ENCODE measurements around the gene DARS1.
"Not testable (repeated sequence)": the region's sequence is repeated elsewhere in the genome, so short reads cannot be mapped to it uniquely, and the experiment has no call there.

The DARS1 gene

DNA sequence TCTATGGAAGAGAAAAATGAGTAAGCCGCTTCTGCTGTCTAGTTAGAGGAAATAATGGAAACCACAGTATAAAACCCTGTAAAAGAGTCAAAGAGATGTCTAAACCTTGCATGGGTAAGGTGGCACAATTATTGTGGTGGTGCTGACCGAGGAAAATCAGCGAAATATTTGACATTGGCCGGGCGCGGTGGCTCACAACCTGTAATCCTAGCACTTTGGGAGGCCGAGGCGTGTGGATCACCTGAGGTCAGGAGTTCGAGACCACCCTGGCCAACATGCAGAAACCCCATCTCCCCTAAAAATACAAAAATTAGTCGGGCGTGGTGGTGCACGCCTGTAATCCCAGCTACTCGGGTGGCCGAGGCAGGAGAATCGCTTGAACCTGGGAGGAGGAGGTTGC lies 108.7 kb downstream of the DARS1 start:
- DNase-seq (ENCODE audit: low read depth), result not testable (repeated sequence)

DNA sequence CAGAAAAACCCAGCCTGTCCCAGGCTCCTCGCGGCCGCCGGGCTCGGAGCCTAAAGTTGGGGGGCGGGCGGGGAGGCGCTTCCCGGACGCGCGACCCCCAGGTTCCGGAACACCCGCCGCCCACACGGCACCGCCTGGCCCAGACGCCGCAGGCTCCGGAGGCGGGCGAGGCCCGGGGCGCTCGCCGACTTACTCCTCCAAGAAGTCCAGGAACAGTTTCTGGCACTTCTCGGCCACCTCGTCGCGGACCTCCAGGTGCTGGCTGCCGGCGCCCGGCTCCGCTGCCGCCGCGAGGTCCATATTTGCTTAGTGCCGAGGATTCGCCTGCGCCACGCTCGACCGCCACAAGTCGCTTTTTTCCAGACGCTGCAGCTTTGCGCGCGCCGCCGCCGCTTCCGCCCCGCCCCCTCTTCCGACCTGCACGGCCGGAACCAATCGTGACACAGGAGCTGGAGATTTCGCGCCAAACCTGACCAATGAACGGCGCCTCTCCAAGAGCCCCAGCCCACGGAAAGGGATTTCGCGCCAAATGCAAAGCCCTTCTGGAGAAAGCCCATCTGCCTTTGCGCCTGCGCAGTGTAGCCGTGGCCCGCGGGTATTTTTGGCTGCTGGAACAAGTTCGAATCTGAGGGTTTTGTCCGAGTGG lies 109.2 kb downstream of the DARS1 start, which contains the start of gene MCM6:
Gene MCM6 (minus strand): TSS at position 378 of the 646 bp plus-strand sequence. CDS start 78 bp downstream, at position 300.
- DNase-seq (ENCODE audit: low read depth), result peak; percentile 95

DNA sequence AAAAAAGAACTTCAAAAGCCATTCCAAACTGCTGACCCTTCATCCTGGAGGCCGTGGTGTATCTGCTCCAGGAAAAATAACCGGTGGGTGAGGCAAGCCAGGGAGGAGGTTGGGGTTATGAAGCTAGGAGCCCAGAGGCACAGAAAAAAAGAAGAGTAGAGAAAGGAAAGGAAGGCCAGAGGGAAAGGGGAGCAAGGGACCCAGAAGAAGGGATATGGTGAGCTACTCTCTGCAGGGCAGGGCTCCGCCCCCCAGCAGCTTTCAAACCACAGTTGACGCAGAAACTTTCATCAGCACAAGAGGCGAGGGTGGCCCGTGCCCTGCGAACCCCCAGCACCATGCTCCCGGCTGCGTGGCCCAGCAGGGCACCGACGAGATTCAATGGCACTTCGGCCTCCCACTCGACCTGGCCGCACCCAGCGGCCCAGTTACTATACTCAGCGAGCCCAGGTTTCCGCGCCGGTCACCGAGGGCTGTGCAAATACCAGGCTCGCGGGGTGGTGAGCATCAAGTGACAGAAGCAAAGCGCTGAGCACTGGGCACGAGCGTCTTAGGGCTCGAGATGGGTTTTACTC lies 109.8 kb downstream of the DARS1 start:
- peak; percentile 60 for DNase-seq (ENCODE audit: low read depth)

DNA sequence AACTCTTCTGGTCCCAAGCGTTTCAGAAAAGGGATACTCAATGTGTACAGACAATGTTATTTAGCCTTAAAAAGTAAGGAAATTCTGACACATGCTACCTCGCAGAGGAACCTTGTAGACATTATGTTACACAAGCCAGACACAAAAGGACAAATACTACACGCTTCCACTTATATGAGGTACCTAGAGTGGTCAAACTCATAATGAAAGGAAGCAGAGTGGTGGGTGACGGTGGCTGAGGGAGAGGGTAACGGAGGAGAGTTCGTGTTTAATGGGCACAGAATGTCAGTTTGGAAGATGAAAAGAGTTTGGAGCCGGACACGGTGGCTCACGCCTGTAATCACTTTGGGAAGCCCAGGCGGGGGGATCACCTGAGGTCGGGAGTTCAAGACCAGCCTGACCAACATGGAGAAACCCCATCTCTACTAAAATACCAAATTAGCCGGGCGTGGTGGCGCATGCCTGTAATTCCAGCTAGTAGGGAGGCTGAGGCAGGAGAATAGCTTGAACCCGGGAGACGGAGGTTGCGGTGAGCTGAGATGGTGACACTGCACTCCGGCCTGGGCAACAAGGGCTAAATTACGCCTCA lies 110.6 kb downstream of the DARS1 start:
- DNase-seq (ENCODE audit: low read depth), result no peak

DNA sequence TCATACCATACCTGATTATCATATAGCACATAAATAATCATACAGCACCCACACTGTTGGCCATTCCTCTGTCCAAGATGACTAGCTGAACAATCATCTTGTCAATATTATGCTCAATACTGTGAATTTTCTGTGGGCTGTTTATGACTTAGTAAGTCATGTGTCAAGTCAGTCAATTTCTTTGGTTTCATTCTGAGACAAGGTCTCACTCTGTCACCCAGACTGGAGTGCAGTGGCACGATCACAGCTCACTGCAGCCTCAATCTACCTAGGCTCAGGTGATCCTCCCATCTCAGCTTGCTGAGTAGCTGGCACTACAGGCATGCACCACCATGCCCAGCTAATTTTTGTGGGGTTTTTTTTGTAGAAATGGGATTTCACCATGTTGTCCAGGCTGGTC lies 114.9 kb downstream of the DARS1 start:
- no peak for DNase-seq (ENCODE audit: low read depth)

DNA sequence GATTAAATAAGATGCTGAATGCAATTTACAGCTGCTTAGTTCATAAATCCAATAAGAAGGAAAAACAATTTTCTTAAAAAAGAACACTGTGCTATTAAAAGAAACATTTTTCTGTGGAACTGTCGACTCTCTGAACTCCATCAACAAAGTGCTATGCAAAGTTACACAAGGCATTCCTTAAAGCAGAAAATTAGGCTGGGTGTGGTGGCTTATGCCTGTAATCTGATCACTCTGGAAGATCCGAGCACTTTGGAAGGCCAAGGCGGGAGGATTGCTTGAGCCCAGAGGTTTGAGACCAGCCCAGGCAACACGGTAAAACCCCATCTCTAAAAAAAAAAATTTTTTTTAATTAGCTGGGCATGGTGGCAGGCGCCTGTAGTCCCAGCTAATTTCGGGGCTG lies 122.2 kb downstream of the DARS1 start:
- DNase-seq (ENCODE audit: low read depth), result no peak

DNA sequence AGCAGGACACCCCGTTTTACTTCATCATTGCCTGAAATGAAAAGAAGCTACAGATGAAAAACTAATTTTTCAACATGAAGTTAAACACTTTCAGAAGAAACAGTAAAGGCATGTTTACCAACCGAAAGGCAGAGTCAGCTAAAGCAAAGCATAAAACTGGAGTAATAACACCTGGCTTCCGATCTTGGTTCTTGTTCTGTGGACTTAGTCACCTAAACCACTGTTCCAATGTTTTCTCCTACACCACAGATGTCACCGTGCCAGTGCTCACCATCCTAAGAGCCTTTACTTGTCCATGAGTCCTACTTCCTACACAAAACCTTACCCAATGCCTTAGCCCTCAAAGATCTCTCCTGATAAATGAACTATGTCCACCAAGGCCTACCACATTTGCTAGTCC lies 122.7 kb downstream of the DARS1 start:
- DNase-seq (ENCODE audit: low read depth), result no peak
